Measurements from ENCODE around the gene ST3GAL4. TPM values are rescaled to one million over a fixed set of nuclear protein-coding genes. Genes with fewer than 3 reads are reported as not detected.
A peak's percentile ranks its signal among the peaks of the same experiment; 100 is the strongest.
"Not testable (repeated sequence)": the region's sequence is repeated elsewhere in the genome, so short reads cannot be mapped to it uniquely, and the experiment has no call there.

ST3GAL4 gene
- total RNA-seq, 4 donors from 2014 or later: 3.4 to 12.4 (median 9.6) TPM

- in situ Hi-C loops (cut with MboI; ENCODE audit: low sequenced_read_pairs in 4 of 4) (no loop called here), intact Hi-C loops (cut with DNase I; ENCODE audit: low total_unique reads) (no loop called here)
- Histone ChIP-seq H3K36me3 (no peaks in the 10 kb centered on the region), H3K27ac (no peak overlapping the region), H3K27me3 (no peaks in the 10 kb centered on the region), H3K4me3 (no peak overlapping the region), H3K4me1 (peaks cover 5% of the 10 kb centered on the region in 2 donors), H3K9me3 (no peaks in the 10 kb centered on the region)
- TF ChIP-seq CTCF (IDR thresholded peaks at IDR 0.05 in 4 of 5, conservative IDR thresholded peaks at IDR 0.05 in 1 of 5) (no peak), POLR2A (IDR thresholded peaks at IDR 0.05) (no peak)
- ATAC-seq: no peak
- DNase-seq: no peak
Observed at GRCh38 chr11:126391970-126392632, 36.6 kb downstream of the ST3GAL4 start.

- no peaks in the 10 kb centered on the region for H3K36me3 ChIP-seq
- H3K27ac ChIP-seq: no peak overlapping the region
- intact Hi-C loops (cut with DNase I; ENCODE audit: low total_unique reads) (no loop called here), in situ Hi-C loops (cut with MboI; ENCODE audit: low sequenced_read_pairs in 4 of 4) (no loop called here)
- TF ChIP-seq CTCF (IDR thresholded peaks at IDR 0.05 in 4 of 5, conservative IDR thresholded peaks at IDR 0.05 in 1 of 5) (no peak), POLR2A (IDR thresholded peaks at IDR 0.05) (no peak)
- DNase-seq: no peak
- no peaks in the 10 kb centered on the region for H3K9me3 ChIP-seq
- H3K4me3 ChIP-seq: no peak overlapping the region
- ATAC-seq: no peak
- no peaks in the 10 kb centered on the region for H3K27me3 ChIP-seq
- peaks cover 4 to 5% of the 10 kb centered on the region in 2 donors for H3K4me1 ChIP-seq
Observed at GRCh38 chr11:126392633-126393013, 37.1 kb downstream of the ST3GAL4 start.

- no peaks in the 10 kb centered on the region for H3K9me3 ChIP-seq
- H3K36me3 ChIP-seq: no peaks in the 10 kb centered on the region
- DNase-seq (no peak), ATAC-seq (no peak)
- H3K27ac ChIP-seq: no peak overlapping the region
- H3K27me3 ChIP-seq: no peaks in the 10 kb centered on the region
- no peak for TF ChIP-seq POLR2A (IDR thresholded peaks at IDR 0.05)
- no peak for TF ChIP-seq CTCF (IDR thresholded peaks at IDR 0.05 in 4 of 5, conservative IDR thresholded peaks at IDR 0.05 in 1 of 5)
- in situ Hi-C loops (cut with MboI; ENCODE audit: low sequenced_read_pairs in 4 of 4): no loop called here
- intact Hi-C loops (cut with DNase I; ENCODE audit: low total_unique reads): no loop called here
- H3K4me3 ChIP-seq: no peak overlapping the region
- peaks cover 4 to 5% of the 10 kb centered on the region in 2 donors for H3K4me1 ChIP-seq
Observed at GRCh38 chr11:126393143-126393542, 37.7 kb downstream of the ST3GAL4 start.

- no peak for ATAC-seq
- peaks cover 4 to 5% of the 10 kb centered on the region in 2 donors for H3K4me1 ChIP-seq
- no peaks in the 10 kb centered on the region for H3K9me3 ChIP-seq
- no peaks in the 10 kb centered on the region for H3K36me3 ChIP-seq
- DNase-seq: no peak
- no peak overlapping the region for H3K27ac ChIP-seq
- TF ChIP-seq CTCF (IDR thresholded peaks at IDR 0.05 in 4 of 5, conservative IDR thresholded peaks at IDR 0.05 in 1 of 5): no peak
- TF ChIP-seq POLR2A (IDR thresholded peaks at IDR 0.05): no peak
- in situ Hi-C loops (cut with MboI; ENCODE audit: low sequenced_read_pairs in 4 of 4): no loop called here
- intact Hi-C loops (cut with DNase I; ENCODE audit: low total_unique reads): no loop called here
- no peak overlapping the region for H3K4me3 ChIP-seq
- H3K27me3 ChIP-seq: no peaks in the 10 kb centered on the region
Observed at GRCh38 chr11:126394036-126394435, 38.5 kb downstream of the ST3GAL4 start.

- not testable (repeated sequence) for DNase-seq
Observed at GRCh38 chr11:126394634-126395072, 39.2 kb downstream of the ST3GAL4 start.

GRCh38 chr11:126395784-126396183, 40.3 kb downstream of the ST3GAL4 start:
- intact Hi-C loops (cut with DNase I; ENCODE audit: low total_unique reads); H3K36me3 ChIP-seq; H3K4me3 ChIP-seq; H3K9me3 ChIP-seq; H3K27me3 ChIP-seq; H3K4me1 ChIP-seq; H3K27ac ChIP-seq; in situ Hi-C loops (cut with MboI; ENCODE audit: low sequenced_read_pairs in 4 of 4): not testable (repeated sequence)
- DNase-seq: peak in 1 of 2 donors; percentile 47
- peak in 1 of 2 donors; percentile 39 for ATAC-seq

More at GRCh38 chr11:126394634-126395072, 39.2 kb downstream of the ST3GAL4 start:
- H3K27me3 ChIP-seq; H3K27ac ChIP-seq; H3K4me1 ChIP-seq; H3K4me3 ChIP-seq; H3K36me3 ChIP-seq; intact Hi-C loops (cut with DNase I; ENCODE audit: low total_unique reads); in situ Hi-C loops (cut with MboI; ENCODE audit: low sequenced_read_pairs in 4 of 4); ATAC-seq; H3K9me3 ChIP-seq: not testable (repeated sequence)

GRCh38 chr11:126396266-126396665, 40.8 kb downstream of the ST3GAL4 start:
- H3K27ac ChIP-seq; DNase-seq; H3K9me3 ChIP-seq; H3K36me3 ChIP-seq; intact Hi-C loops (cut with DNase I; ENCODE audit: low total_unique reads); in situ Hi-C loops (cut with MboI; ENCODE audit: low sequenced_read_pairs in 4 of 4); H3K27me3 ChIP-seq; H3K4me1 ChIP-seq; H3K4me3 ChIP-seq: not testable (repeated sequence)
- ATAC-seq: peak in 1 of 2 donors; percentile 18

Measured in gastrocnemius medialis (tissue), 4 donors.